ENCODE data around the gene NCOA3. TPM values are rescaled to one million over a fixed set of nuclear protein-coding genes. Genes with fewer than 3 reads are reported as not detected.

NCOA3 gene
- total RNA-seq, 2 donors from 2014 or later, result 22.9 to 23.6 TPM

DNA sequence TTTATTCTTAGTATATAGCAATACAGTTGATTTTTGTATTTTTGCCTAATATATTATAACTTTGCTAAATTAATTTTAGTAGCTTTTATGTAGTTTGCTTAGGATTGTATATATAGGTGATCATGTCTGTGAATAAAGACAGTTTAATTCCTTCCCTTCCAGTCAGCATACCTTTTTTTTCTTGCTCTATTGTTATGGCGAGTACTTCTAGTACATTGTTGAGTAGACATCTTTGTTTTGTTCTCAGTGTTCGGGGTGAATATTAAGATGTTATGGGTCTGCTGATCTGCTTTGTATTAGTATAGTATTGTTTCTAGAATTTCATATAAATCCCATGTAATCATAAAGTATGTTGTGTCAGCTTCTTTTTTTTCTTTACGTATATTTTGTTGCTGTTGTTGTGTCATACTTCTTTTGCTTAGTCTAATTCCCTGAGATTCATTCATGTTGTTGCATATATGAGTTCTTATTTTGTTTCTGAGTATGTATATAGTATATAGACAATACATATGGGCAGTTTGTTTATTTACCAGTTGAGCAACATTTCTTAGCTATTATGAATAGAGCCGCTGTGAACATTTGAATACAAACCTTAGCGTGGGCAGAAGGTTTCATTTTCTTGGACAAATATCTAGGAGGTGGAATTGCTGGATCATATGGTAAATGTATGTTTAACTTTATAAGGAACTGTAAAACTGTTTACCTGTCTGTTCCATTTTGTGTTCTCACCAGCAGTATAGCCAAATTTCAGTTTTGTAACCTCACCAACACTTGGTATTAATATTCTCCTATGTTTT is 25.5 kb downstream of the NCOA3 start:
- intact Hi-C loops (cut with DNase I, micrococcal nuclease), result no loop called here
- ATAC-seq (no peak), DNase-seq (no peak)

DNA sequence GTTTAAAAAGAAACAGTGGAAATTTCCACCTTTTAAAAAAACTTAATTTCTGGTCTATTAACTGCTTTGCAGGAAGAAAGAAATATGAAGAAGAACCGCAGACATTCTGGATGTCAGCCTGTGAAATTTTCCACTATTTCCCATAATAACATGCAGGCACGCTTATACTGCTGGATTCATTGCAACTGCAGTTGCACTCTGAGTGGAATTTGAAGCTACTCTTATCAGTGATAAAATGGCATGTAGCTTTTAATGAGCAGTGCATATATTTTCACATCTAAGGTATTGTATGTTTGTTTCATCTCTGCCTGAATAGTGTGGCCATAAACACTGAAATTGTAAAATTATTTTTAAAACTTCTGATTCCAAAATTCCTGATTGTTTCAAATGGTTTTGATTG is 28.2 kb downstream of the NCOA3 start:
- no peak for DNase-seq
- no peak for ATAC-seq
- intact Hi-C loops (cut with DNase I, micrococcal nuclease), result no loop called here

DNA sequence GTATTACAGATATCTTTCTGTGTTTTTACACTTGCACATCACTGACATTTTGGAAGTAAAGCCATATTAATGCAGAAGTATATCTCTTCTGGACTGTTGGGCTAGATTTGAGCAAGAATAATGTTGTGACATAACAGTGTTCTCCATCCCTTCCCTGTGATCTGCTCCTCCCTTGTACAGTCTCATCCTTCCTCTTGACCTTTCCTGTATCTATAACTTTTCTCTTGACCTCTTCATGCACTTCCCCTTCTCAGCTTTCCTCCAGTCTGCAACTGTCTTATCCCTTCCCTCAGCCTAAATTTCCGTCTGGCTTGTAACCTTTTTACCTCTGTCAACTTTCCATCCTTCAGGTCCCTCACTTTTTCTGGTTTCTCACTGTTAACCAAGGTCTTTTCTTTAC is 29.8 kb downstream of the NCOA3 start:
- ATAC-seq, result no peak
- intact Hi-C loops (cut with DNase I, micrococcal nuclease), result no loop called here
- DNase-seq, result no peak

DNA sequence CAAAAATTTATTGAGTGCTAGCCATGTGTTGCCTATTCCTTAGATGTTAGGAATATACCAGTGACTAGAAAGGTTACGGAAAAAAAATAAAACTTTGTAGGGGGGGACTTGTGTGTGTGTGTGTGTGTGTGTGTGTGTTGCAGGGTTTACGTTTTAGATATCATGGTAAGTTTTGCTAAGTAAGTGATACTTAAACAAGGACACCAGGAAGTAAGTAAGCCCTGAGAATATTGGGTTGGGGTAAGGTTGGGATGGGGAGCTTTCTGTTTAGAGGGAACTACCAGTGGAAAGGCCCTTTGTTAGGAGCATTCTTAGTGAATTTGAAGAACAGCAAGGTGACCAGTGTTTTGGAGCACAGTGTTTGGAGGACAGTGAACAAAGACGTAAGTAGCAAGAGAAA is 30.3 kb downstream of the NCOA3 start:
- intact Hi-C loops (cut with DNase I, micrococcal nuclease), result no loop called here
- ATAC-seq (no peak), DNase-seq (no peak)

DNA sequence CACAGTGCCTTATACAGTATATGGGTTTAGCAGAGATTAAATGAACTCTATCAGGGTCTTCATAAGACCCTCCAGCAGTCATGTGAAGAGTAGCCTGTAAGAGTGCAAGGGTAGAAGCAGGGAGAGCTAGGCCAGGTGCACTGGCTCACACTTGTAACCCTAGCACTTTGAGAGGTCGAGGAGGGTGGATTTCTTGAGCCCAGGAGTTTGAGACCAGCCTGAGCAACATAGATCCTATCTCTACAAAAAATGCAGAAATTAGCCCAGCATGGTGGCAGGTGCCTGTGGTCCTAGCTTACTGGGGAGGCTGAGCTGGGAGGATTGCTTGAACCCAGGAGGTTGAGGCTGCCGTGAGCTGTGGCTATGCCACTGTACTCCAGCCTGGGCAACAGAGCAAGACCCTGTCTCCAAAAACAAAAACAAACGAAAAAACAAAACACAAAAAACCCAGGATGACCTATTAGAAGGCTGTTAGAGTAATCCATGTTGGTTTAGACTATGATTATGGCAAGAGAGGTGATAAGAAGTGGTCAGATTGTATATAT is 31.9 kb downstream of the NCOA3 start:
- DNase-seq, result no peak
- no peak for ATAC-seq
- intact Hi-C loops (cut with DNase I, micrococcal nuclease), result no loop called here

DNA sequence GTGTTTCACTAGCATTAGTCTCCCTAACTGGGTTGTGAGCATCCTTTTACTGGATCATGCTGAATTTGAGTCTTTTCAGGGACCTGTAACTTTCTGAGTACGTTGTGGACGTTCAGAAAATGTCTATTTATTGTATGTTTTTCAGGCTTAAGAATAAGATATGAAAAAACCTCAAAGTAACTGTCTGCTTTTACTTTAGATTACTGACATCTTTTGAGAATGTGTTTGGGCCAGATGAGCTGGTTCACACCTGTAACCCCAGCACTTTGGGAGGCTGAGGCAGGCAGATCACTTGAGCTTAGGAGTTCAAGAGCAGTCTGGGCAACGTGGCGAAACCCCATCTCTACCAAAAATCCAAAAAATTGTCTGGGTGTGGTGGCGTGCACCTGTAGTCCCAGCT is 32.7 kb downstream of the NCOA3 start:
- DNase-seq, result no peak
- intact Hi-C loops (cut with DNase I, micrococcal nuclease), result no loop called here
- ATAC-seq, result no peak

DNA sequence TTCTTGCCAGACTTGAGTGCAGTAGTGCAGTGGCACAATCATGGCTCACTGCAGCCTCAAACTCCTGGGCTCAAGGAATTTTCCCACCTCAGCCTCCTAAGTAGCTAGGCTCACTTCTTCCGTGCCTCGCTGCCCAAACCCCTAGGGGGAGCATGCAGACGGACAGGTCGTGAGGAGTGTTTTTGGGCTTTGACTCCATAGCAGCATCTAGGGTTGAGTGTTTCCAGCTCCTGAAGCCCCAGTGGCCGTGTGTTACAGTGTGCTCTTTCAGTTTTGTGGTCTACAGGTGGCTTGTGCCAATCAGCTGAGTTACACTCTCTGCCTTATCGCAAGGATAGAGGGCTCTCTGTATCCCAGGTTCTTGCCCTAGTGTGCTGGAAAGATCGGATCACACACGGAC is 33.4 kb downstream of the NCOA3 start:
- DNase-seq (no peak), ATAC-seq (no peak)
- intact Hi-C loops (cut with DNase I, micrococcal nuclease), result no loop called here

DNA sequence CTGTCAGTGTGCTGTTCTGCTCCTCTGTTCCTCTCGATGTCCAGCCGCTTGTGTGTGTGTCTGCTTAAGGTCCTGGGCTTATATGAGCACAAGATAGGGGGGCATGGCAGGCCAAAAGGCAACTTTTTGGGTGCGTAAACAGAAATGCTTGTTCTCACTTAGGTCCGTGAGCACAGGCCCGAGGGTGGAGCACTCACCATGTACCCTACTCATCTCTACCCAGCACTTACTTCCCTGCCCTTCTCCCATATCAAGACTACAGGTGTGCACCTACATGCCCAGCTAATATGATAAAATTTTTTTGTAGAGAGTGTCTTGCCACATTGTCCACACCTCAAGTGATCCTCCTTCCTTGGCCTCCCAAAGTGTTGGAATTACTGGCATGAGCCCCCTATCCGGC is 34.3 kb downstream of the NCOA3 start:
- intact Hi-C loops (cut with DNase I, micrococcal nuclease), result no loop called here
- ATAC-seq (no peak), DNase-seq (no peak)

DNA sequence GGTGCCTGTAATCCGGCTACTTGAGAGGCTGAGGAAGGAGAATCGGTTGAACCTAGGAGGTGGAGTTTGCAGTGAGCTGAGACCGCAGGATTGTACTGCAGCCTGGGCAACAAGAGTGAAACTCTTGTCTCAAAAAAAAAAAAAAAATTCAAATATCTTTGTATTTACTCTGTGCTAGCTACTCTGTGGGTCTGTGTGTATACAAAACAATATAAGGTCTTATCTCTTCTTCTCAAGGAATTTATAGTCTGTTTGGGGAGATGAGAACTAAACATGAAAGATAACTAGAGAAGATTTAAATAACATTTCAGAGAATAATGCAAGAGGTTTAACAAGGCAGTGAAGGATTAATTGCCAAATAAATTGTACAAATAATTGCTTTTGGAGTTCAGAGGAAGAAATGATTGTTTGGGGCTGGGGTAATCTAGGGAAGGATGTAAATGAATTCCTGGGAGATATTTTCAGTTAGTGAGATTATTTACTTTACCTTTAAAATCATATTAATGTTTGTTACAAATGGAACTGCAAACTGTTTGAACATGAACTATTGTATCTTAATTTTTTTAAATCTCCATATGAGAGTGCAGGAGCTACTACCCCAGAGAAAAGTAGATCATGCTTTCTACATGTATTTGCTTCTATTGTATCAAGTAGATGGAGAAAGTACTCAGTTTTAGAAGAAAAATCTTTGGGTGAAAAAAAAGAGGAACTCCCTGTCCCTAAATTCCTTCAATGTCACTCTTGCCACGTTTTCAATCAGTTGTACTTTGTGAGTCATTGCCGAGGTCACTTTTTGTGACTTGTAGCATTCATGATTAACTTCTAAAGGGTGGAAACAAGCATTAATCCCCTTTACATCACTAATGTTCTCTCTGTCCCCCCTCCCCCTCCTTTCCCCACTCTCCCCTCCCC is 39.0 kb downstream of the NCOA3 start:
- ATAC-seq (no peak), DNase-seq (no peak)
- intact Hi-C loops (cut with DNase I, micrococcal nuclease), result no loop called here

DNA sequence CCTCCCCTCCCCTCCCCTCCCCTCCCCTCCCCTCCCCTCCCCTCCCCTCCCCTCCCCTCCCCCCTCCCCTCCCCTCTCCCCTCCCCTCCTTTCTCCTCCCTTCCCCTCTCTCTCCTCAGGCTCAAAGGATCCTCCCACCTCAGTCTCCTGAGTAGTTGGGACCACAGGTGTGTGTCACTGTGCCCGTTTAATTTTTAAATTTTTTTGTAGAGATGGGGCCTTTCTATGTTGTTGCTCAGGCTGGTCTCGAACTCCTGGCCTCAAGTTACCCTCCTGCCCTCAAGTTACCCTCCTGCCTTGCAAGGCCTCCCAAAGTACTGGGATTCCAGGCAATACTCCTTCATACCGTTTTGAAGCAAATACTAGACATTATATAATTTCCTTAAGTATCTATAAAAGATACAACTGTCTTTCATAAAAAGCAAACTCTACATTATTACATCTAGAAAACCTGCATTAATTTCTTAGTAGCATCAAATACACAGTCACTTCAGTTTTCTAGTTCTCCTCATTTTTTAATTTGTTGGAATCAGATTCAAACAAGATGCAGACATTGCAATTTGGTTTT is 39.8 kb downstream of the NCOA3 start:
- intact Hi-C loops (cut with DNase I, micrococcal nuclease), result no loop called here
- DNase-seq (no peak), ATAC-seq (no peak)

DNA sequence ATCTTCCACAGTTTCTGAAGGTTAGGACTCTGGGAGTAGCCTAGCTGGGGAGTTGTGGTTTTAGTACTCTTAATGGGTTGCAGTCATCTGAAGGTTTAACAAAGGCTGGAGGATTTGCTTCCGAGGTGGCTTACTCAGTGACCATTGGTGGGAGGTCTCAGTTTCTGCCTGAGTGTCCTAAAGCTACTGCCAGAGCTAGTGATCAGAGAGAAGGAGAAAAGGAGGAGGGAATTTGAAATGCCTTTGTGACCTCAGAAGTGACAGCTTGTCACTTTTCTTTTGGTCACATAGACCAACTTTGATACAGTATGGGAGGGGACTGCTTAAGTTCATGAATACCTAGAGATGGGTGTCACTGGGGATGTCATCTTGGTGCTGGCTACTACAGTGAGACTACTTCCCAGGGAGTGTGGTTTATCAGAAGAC is 41.3 kb downstream of the NCOA3 start:
- intact Hi-C loops (cut with DNase I, micrococcal nuclease), result no loop called here
- DNase-seq (no peak), ATAC-seq (no peak)

DNA sequence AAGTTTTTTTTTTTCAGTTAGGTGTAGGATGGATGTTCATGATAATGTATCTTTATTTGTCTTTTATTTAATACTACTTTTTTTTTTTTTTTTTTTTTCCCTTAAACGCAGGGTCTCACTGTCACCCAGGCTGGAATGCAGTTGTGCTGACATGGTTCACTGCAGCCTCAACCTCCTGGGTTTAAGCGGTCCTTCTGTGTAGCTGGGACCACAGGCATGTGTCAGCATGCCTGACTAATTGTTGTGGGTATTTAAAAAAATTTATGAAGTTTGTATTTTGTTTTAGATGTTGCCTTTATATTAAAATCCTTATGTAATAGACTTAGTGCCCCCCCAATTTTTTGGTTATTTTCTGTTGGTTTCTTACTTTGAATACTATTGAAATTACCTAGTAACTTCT is 42.6 kb downstream of the NCOA3 start:
- intact Hi-C loops (cut with DNase I, micrococcal nuclease), result no loop called here

DNA sequence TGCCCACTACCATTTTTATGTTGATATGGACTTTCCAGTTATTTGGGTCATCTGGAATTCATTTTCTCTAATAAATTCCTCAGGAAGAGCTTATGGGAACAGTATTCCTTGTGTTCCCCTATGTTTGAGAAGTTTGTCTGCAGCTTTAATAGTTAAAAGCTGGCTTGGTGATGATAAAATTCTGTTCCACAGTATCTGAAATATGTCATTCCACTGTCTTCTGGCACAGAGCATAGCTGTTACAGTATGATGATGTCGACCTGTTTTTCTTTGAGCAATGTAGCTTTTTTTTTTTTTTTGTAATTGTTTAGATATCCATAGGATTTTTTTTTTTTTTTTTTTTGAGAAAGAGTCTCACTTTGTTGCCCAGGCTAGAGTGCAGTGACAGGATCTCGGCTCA is 43.2 kb downstream of the NCOA3 start:
- ATAC-seq (no peak), DNase-seq (no peak)
- intact Hi-C loops (cut with DNase I, micrococcal nuclease), result no loop called here

More for the DNA sequence above, 42.6 kb downstream of the NCOA3 start:
- DNase-seq (no peak), ATAC-seq (no peak)

DNA sequence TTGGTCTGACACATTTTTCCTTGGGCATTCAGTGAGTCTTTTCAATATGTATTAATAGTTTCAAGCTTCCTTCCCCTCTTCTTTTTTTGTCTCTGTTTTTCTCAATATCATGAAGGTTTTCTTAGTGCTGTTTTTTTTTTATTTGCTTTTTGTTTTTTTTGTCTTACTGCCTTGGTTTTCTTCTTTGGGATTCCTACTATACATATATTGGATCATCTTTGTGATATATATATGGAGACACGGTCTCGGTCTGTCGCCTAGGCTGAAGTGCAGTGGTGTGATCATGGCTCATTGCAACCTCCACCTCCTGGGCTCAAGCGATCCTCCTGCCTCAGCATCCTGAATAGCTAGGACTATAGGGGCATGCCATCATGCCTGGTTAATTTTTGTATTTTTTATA is 43.8 kb downstream of the NCOA3 start:
- ATAC-seq, result no peak
- intact Hi-C loops (cut with DNase I, micrococcal nuclease), result no loop called here
- DNase-seq, result no peak

DNA sequence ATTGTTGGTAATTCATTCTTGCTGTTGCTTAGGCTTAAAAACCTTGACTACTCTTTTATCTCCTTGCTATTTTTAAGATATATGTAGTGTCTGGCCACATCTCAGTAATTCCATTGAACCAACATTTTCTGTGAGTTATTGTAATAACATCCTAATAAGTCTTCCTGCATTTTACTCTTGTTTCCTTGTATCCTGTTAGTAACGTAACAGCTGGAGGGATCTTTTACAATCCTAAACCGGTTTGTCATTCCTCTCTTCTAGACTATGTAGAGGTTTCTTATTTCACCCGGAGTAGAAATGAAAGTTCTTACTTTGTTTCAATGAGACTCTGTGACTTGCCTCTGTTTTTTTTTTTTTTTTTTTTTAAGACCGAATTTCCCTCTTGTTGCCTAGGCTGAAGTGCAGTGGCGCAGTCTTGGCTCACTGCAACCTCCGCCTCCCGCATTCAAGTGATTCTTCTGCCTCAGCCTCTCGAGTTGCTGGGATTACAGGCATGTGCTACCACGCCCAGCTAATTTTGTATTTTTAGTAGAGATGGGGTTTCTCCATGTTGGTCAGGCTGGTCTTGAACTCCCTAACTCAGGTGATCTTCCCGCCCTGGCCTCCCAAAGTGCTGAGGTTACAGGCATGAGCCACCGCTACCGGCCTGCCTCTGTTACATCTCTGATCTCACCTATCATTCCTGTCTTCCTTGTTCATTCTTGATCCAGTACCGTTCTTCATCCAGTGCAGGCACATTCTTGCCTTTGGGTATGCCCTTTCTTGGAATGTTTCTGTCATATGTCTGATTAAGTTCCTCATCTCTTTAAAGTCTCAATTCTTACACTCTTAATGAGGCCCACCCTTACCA is 44.7 kb downstream of the NCOA3 start:
- no peak for DNase-seq
- ATAC-seq, result no peak
- intact Hi-C loops (cut with DNase I, micrococcal nuclease), result no loop called here

DNA sequence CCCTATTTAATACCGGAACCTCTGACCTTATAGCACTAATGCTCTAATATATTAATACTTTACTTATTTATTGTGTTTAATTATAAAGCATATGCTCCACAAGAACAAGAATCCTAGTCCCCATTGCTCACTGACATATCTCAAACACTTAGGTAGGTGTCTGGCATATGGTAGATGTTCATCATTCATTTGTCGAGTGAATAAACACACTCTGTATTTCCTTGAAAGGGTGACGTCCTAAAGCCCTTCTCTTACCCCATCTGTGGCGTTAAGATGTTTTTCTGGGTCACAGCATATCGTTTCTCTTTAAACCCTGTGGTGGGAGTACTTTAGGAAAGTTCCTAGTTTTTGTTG is 45.3 kb downstream of the NCOA3 start:
- ATAC-seq, result no peak
- intact Hi-C loops (cut with DNase I, micrococcal nuclease), result no loop called here
- DNase-seq, result no peak

DNA sequence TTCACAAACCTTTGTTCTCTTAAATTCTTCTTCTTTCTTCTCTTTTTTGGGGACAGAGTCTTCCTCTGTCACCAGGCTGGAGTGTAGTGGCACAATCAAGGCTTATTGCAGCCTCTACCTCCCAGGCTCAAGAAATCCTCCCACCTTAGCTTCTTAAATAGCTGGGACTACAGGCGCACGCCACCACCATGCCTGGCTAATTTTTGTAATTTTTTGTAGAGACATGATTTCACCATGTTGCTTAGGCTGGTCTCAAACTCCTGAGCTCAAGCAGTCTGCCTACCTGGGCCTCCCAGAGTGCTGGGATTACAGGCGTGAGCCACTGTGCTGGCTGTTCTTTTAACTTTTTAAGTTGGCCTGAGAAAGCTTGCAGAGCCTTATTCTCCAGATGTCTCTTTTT is 48.0 kb downstream of the NCOA3 start:
- DNase-seq, result no peak
- no peak for ATAC-seq
- intact Hi-C loops (cut with DNase I, micrococcal nuclease), result no loop called here

DNA sequence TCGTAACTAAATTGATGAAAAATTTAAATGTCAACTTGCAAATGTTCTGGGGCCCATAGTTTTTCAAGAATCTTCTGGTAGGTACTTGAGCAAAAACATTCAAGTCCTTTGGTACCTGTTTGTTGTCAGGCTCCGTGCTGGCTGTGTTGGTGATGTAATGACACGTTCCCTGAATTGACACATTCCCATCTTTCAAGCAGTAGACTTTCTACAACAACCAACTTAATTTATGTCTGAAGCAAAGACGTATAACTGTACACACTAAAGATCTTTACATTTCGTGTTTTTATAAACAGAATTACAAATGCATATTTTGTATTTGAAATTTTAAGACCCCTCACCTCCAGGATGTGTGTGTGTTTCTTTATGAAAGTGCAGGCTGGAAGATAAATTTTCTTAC is 49.5 kb downstream of the NCOA3 start:
- ATAC-seq (no peak), DNase-seq (no peak)
- intact Hi-C loops (cut with DNase I, micrococcal nuclease), result no loop called here

DNA sequence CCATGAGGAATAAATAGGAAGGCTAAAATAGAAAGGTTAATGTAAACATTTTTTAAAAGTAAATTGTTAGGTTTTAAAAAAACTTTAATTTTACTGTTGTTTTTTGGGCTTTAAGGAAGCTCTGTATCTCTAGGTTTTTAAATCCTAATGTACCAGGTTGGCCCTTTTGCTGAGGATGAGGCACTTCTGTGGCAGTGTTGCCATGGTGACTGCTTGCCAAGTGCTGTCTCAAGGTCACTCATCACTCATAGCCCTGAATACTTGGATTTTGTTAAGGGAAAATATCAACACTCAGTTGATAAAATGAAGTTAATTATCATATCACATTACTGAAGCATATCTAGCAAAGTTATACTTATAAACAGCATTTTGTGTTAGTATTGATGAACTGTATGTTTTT is 50.2 kb downstream of the NCOA3 start:
- ATAC-seq (no peak), DNase-seq (no peak)
- intact Hi-C loops (cut with DNase I, micrococcal nuclease), result no loop called here

Measured in left colon (tissue), 2 donors.